NCI-H1048 (cell line): ENCODE measurements around the gene BCAS3.

Experiments used
- DNase-seq: peaks from one replicate; lab custom pipeline; 2025; lab: John Stamatoyannopoulos, UW

The BCAS3 gene

DNA sequence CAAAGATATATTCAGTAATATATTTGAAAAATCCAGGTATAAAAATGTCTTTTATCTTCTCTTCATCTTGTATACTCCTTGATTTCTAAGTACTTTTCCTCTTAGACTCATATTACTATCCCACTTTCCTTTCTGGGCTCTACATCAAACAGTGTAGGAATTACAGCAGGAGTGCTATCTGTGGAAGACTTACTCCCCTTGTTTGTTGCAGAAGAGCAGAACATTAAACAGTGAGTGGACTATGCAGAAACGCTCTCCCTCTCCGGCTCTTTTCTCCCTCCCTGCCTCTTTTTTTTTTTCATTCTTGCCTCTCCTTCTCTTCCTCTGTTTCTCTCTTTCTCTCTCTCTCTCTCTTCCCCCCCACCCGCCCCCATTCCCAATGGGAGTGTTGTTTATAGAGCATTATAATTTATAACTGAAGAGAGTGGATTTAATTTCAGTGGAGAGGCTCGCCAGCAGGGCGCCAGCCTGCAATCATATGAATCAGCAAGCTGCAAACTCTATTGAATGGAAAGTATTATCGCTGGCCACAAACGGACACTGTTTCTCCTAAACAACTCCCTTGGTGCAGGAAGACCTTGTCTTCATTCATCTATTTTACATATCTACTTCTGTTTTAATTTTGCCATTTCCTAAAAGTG lies 479.7 kb downstream of the BCAS3 start:
- DNase-seq = peak; percentile 29

- DNase-seq = no peak
These were observed 480.7 kb downstream of the BCAS3 start for GRCh38 chr17:61158376-61158775.

DNA sequence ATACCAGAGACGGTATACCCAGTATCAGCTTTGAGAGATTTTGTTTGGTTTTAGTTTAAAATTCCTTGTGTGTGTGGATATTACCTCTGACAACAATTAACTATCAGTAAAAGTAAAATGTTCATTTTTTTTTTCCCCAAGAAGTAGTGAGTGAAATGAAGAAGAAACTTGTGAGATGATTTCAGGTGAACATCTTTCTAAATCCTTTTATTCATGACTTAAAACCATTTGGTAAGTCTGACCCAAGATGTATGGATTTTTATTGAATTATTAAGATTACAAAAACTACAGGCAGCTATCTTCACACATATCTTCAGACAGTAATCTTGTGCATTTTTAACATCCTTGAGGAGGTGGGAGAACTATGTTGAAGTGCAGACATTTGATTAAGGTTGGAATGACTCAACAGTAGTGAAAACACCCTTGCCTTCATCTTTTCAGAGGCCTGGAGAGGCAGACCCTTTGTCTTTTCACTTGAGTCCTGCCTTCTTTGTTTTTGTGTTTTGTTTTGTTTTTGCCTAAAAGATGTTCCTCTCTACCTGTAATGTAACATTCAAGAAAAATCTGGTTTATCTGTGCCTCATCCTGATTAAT lies 481.7 kb downstream of the BCAS3 start:
- DNase-seq = no peak

- no peak for DNase-seq
These were observed 482.6 kb downstream of the BCAS3 start for GRCh38 chr17:61160204-61160603.

DNA sequence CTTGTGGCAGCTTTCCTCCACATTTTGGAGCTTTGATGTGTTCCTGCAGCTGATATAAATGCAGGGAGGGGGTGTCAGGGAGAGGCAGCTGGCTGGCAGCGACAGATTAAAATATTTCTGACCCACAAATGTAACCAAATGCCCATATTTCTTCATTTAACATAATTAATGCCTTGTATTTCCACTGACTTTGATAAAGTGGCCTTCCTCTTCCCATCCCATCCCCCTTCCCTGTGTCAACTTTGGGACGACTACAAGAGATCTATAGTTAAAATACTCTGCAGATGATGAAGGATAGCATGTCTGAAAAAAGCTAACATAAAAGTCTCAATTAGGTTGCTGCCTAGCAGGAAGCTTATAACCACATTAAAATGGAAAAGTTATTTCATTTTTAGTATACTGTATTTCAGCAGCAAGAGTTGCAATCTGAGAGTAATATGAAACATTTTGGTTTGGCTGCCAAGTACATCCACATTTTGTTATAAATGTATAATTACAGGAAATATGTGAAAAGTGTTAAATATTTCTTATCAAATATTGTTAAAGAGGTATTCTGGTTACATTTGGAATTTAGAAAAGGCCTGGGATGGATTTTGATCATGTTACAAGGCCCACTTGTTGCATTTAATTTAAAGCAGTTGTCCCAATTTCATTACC lies 483.3 kb downstream of the BCAS3 start:
- no peak for DNase-seq

GRCh38 chr17:61161615-61162134 lies 484.0 kb downstream of the BCAS3 start:
- DNase-seq = no peak

- DNase-seq = no peak
These were observed 486.9 kb downstream of the BCAS3 start for GRCh38 chr17:61164517-61164916.

DNA sequence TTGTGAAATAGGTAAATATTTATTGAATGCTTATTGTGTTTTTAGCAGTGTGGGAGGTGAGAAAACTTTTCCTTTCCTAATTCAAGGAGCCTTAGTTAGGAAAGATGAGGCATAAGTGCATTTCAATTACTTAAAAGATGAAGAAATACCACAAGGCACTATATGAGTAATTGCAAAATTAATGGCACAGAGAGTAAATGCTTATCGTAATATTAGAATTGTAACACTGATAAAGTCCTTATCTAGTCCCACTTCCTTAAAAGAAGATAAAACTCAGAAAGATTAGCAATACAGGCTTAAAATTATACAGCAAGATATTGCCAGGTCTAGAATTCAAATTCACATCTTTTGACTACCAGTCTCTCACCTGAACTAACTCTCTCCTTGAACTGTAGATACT lies 489.4 kb downstream of the BCAS3 start:
- DNase-seq = no peak

- no peak for DNase-seq
These were observed 490.9 kb downstream of the BCAS3 start for GRCh38 chr17:61168506-61168905.

DNA sequence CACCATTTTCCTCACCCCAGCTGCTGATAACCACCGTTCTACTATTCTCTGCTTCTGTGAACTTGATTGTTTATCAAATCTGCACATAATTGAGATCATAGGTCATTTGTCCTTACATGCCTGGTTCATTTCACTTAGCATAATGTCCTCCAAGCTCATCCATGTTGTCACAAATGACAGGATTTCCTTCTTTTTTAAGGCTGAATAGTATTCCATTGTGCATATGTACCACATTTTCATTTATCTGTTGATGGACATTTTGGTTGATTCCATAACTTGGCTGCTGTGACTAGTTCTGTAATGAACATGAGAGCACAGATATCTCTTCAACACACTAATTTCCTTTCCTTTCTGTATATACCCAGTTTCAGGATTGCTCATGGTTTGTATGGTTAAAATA lies 496.7 kb downstream of the BCAS3 start:
- DNase-seq = no peak

DNA sequence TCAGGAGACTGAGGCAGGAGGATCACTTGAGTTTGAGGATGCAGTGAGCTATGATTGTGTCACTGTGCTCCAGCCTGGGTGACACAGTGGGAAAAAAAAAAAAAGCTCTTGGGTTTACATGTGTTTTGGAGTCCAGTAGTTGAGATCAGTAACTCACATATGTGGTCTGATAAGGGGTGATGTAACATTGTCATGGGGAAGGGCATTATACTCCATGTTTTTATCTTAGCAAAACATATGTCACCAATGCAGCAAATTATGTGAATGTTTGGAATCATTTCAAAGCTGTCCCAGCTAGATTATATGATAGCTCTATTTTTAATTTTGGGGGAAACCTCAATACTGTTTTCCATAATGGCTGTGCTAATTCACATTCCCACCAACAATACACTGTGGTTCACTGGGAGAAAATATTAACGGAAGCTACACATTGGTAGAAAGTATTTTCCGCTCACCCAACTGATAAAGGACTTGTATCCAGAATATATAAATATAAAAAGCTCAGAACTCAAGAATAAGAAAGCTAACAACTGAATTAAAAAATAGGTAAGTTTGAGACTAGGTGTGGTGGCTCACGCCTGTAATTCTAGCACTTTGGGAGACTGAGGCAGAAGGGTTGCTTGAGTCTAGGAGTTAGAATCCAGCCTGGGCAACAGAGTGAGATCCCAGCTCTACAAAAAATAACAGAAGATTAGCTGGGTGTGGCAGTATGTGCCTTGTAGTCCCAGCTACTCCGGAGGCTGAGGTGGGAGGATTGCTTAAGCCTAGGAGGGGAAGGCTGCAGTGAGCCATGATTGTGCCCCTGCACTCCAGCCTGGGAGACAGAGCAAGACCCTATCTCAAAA lies 497.9 kb downstream of the BCAS3 start:
- DNase-seq = no peak

GRCh38 chr17:61177351-61177750 lies 499.7 kb downstream of the BCAS3 start:
- no peak for DNase-seq

GRCh38 chr17:61178284-61178683 lies 500.6 kb downstream of the BCAS3 start:
- no peak for DNase-seq

DNA sequence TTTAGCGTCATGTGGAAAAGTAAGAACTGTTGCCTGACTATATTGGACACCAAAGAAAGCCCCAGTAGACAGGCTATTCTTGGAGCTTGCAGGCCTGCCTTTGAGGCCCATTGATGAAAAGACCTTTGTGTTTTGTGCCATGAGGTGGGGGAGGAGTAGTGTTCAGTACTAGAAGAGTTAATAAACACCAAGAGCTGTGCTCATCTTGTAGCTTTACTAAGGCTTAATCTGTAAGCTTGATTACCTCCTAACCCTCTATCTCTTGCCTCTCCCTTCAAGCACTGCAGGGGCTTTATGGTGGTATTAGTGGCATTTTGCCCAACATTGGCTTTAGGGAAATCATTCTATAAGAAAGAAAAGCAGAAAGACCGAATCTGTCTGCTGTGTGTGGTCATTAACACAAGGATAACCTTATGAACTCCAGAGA lies 501.7 kb downstream of the BCAS3 start:
- no peak for DNase-seq

DNA sequence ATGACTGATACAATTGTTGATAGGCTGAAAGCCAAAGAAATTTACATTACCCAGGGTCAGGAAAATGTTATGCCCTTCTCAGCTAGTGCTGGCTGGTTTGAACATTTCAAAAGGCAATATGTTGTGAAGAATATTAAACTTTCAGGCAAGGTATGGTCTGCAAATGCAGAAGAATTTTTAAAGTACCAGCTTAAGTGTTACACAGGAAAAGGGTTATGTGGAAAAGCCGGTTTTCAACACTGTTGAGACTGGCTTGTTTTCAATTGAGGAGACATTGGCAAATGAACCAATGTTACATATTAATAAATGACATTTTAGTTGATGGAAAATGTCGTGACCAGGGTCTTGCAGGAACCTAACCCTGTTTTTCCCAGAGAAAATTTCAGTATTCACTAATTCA lies 506.1 kb downstream of the BCAS3 start:
- DNase-seq = no peak

GRCh38 chr17:61185385-61185784 lies 507.7 kb downstream of the BCAS3 start:
- no peak for DNase-seq

DNA sequence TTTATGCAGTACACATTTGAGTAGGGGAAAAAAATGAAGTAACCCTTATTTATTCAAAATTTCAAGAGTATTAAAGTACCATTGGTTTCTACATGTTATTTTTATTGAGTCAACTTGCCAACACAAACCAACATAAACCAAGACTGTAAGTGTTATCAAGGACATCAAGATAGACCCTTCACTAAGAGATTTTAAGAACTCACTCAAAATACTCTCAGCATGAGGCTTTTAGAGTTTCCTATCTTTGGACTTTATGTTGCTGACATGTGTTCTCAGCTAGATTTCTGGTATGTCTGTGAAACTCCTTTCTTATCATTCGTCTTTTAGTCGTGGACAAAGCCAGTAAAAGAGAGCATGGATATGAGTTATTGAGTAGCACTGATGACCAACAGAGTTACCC lies 509.4 kb downstream of the BCAS3 start:
- no peak for DNase-seq

DNA sequence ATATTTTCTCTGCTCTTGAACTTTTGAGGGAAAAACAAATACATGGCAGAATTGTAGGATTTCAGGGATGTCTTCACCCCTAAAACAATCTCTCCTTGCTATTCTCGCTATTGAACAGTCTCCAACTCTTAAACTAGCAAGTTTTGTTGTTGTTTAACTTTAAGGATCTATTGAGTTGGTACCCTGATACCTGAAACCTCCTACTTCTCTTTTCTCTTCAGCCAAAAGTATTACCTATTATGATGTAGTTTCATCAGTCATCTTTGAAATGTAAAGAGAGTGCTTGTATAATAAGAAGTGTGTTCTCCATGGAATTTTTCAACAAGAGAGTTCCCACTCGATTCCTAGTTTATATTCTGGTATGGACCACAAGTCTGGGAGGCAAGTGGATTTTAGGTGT lies 510.4 kb downstream of the BCAS3 start:
- DNase-seq = no peak

- no peak for DNase-seq
These were observed 512.3 kb downstream of the BCAS3 start for GRCh38 chr17:61189968-61190367.

DNA sequence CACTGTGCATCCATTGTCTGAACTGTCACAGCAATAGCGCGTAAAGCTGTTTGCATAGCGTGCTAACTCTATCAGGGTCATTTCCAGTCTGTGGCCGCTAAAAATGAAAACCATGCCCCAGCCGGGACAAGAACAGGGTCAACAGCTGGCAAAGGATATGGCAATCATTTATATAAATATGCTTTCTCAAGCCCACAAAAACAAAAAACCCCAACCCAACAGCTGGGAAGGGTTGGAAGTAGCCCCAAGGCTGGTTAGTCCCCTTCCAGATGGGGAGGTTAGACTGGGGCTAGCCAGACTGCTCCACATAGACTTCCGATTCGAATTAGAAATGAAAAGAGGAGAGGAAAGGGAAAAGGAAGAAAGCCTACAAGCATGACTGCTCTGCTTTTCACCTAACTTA lies 518.7 kb downstream of the BCAS3 start:
- no peak for DNase-seq

- no peak for DNase-seq
These were observed 519.1 kb downstream of the BCAS3 start for GRCh38 chr17:61196799-61197198.
